Measurements from ENCODE around the gene IGSF6.
"Not testable (repeated sequence)": the region's sequence is repeated elsewhere in the genome, so short reads cannot be mapped to it uniquely, and the experiment has no call there.

Gene IGSF6

GRCh38 chr16:21652453-21652852, at the start of gene IGSF6:
IGSF6 (minus strand) TSS chr16:21652608; CDS start chr16:21652598, 10 bp downstream.
- H3K4me3 ChIP-seq (ENCODE audit: low read depth, low read length), result no peak within 1 kb of the TSS
- H3K4me1 ChIP-seq (ENCODE audit: control insufficient read depth, insufficient read depth, low read length), result no peaks in the 10 kb centered on the region
- no peaks in the 10 kb centered on the region for H3K9me3 ChIP-seq (ENCODE audit: control insufficient read depth, insufficient read depth, low read length)
- no peaks in the 10 kb centered on the region for H3K27me3 ChIP-seq (ENCODE audit: control insufficient read depth, insufficient read depth, low read length)
- H3K36me3 ChIP-seq (ENCODE audit: control insufficient read depth, insufficient read depth, low read length), result no peaks in the 10 kb centered on the region
- H3K9ac ChIP-seq (ENCODE audit: low read depth, low read length), result no peak within 1 kb of the TSS

- H3K9ac ChIP-seq (ENCODE audit: low read depth, low read length), result no peak overlapping the region
- H3K9me3 ChIP-seq (ENCODE audit: control insufficient read depth, insufficient read depth, low read length), result no peaks in the 10 kb centered on the region
- peaks cover 2% of the 10 kb centered on the region for H3K4me1 ChIP-seq (ENCODE audit: control insufficient read depth, insufficient read depth, low read length)
- no peaks in the 10 kb centered on the region for H3K36me3 ChIP-seq (ENCODE audit: control insufficient read depth, insufficient read depth, low read length)
- H3K4me3 ChIP-seq (ENCODE audit: low read depth, low read length), result no peak overlapping the region
- no peaks in the 10 kb centered on the region for H3K27me3 ChIP-seq (ENCODE audit: control insufficient read depth, insufficient read depth, low read length)
Measured at GRCh38 chr16:21701271-21701670, 48.9 kb upstream of the IGSF6 start.

GRCh38 chr16:21698169-21699032, 46.0 kb upstream of the IGSF6 start:
- no peaks in the 10 kb centered on the region for H3K27me3 ChIP-seq (ENCODE audit: control insufficient read depth, insufficient read depth, low read length)
- H3K9me3 ChIP-seq (ENCODE audit: control insufficient read depth, insufficient read depth, low read length), result no peaks in the 10 kb centered on the region
- H3K4me1 ChIP-seq (ENCODE audit: control insufficient read depth, insufficient read depth, low read length), result peaks cover 2% of the 10 kb centered on the region
- no peak overlapping the region for H3K4me3 ChIP-seq (ENCODE audit: low read depth, low read length)
- no peak overlapping the region for H3K9ac ChIP-seq (ENCODE audit: low read depth, low read length)
- H3K36me3 ChIP-seq (ENCODE audit: control insufficient read depth, insufficient read depth, low read length), result no peaks in the 10 kb centered on the region

GRCh38 chr16:21697032-21697431, 44.6 kb upstream of the IGSF6 start:
- Histone ChIP-seq H3K36me3 (ENCODE audit: control insufficient read depth, insufficient read depth, low read length) (no peaks in the 10 kb centered on the region), H3K9ac (ENCODE audit: low read depth, low read length) (no peak overlapping the region), H3K4me1 (ENCODE audit: control insufficient read depth, insufficient read depth, low read length) (peaks cover 2% of the 10 kb centered on the region), H3K27me3 (ENCODE audit: control insufficient read depth, insufficient read depth, low read length) (no peaks in the 10 kb centered on the region), H3K4me3 (ENCODE audit: low read depth, low read length) (no peak overlapping the region), H3K9me3 (ENCODE audit: control insufficient read depth, insufficient read depth, low read length) (no peaks in the 10 kb centered on the region)

GRCh38 chr16:21694609-21695008, 42.2 kb upstream of the IGSF6 start:
- Histone ChIP-seq H3K36me3 (ENCODE audit: control insufficient read depth, insufficient read depth, low read length) (no peaks in the 10 kb centered on the region), H3K27me3 (ENCODE audit: control insufficient read depth, insufficient read depth, low read length) (no peaks in the 10 kb centered on the region), H3K4me1 (ENCODE audit: control insufficient read depth, insufficient read depth, low read length) (no peaks in the 10 kb centered on the region), H3K4me3 (ENCODE audit: low read depth, low read length) (no peak overlapping the region), H3K9ac (ENCODE audit: low read depth, low read length) (no peak overlapping the region), H3K9me3 (ENCODE audit: control insufficient read depth, insufficient read depth, low read length) (no peaks in the 10 kb centered on the region)

- H3K4me3 ChIP-seq (ENCODE audit: low read depth, low read length); H3K9me3 ChIP-seq (ENCODE audit: control insufficient read depth, insufficient read depth, low read length); H3K36me3 ChIP-seq (ENCODE audit: control insufficient read depth, insufficient read depth, low read length); H3K9ac ChIP-seq (ENCODE audit: low read depth, low read length); H3K27me3 ChIP-seq (ENCODE audit: control insufficient read depth, insufficient read depth, low read length); H3K4me1 ChIP-seq (ENCODE audit: control insufficient read depth, insufficient read depth, low read length): not testable (repeated sequence)
Measured at GRCh38 chr16:21690967-21691366, 38.6 kb upstream of the IGSF6 start.

GRCh38 chr16:21689107-21689506, 36.7 kb upstream of the IGSF6 start:
- Histone ChIP-seq H3K36me3 (ENCODE audit: control insufficient read depth, insufficient read depth, low read length) (no peaks in the 10 kb centered on the region), H3K27me3 (ENCODE audit: control insufficient read depth, insufficient read depth, low read length) (peaks cover 2% of the 10 kb centered on the region), H3K4me3 (ENCODE audit: low read depth, low read length) (no peak overlapping the region), H3K9ac (ENCODE audit: low read depth, low read length) (no peak overlapping the region), H3K4me1 (ENCODE audit: control insufficient read depth, insufficient read depth, low read length) (no peaks in the 10 kb centered on the region), H3K9me3 (ENCODE audit: control insufficient read depth, insufficient read depth, low read length) (no peaks in the 10 kb centered on the region)

- H3K4me3 ChIP-seq (ENCODE audit: low read depth, low read length), result no peak overlapping the region
- H3K36me3 ChIP-seq (ENCODE audit: control insufficient read depth, insufficient read depth, low read length), result no peaks in the 10 kb centered on the region
- no peaks in the 10 kb centered on the region for H3K4me1 ChIP-seq (ENCODE audit: control insufficient read depth, insufficient read depth, low read length)
- no peaks in the 10 kb centered on the region for H3K9me3 ChIP-seq (ENCODE audit: control insufficient read depth, insufficient read depth, low read length)
- H3K27me3 ChIP-seq (ENCODE audit: control insufficient read depth, insufficient read depth, low read length), result peaks cover 2% of the 10 kb centered on the region
- no peak overlapping the region for H3K9ac ChIP-seq (ENCODE audit: low read depth, low read length)
Measured at GRCh38 chr16:21685034-21685455, 32.6 kb upstream of the IGSF6 start.

GRCh38 chr16:21684199-21684598, 31.8 kb upstream of the IGSF6 start:
- H3K36me3 ChIP-seq (ENCODE audit: control insufficient read depth, insufficient read depth, low read length), result no peaks in the 10 kb centered on the region
- H3K9me3 ChIP-seq (ENCODE audit: control insufficient read depth, insufficient read depth, low read length), result no peaks in the 10 kb centered on the region
- no peaks in the 10 kb centered on the region for H3K4me1 ChIP-seq (ENCODE audit: control insufficient read depth, insufficient read depth, low read length)
- no peak overlapping the region for H3K4me3 ChIP-seq (ENCODE audit: low read depth, low read length)
- H3K9ac ChIP-seq (ENCODE audit: low read depth, low read length), result no peak overlapping the region
- peaks cover 2% of the 10 kb centered on the region for H3K27me3 ChIP-seq (ENCODE audit: control insufficient read depth, insufficient read depth, low read length)

GRCh38 chr16:21683184-21683583, 30.8 kb upstream of the IGSF6 start:
- H3K27me3 ChIP-seq (ENCODE audit: control insufficient read depth, insufficient read depth, low read length), result no peaks in the 10 kb centered on the region
- H3K4me1 ChIP-seq (ENCODE audit: control insufficient read depth, insufficient read depth, low read length), result no peaks in the 10 kb centered on the region
- no peak overlapping the region for H3K9ac ChIP-seq (ENCODE audit: low read depth, low read length)
- no peaks in the 10 kb centered on the region for H3K36me3 ChIP-seq (ENCODE audit: control insufficient read depth, insufficient read depth, low read length)
- no peak overlapping the region for H3K4me3 ChIP-seq (ENCODE audit: low read depth, low read length)
- no peaks in the 10 kb centered on the region for H3K9me3 ChIP-seq (ENCODE audit: control insufficient read depth, insufficient read depth, low read length)

- not testable (repeated sequence) for H3K4me3 ChIP-seq (ENCODE audit: low read depth, low read length); H3K9ac ChIP-seq (ENCODE audit: low read depth, low read length); H3K9me3 ChIP-seq (ENCODE audit: control insufficient read depth, insufficient read depth, low read length); H3K27me3 ChIP-seq (ENCODE audit: control insufficient read depth, insufficient read depth, low read length); H3K4me1 ChIP-seq (ENCODE audit: control insufficient read depth, insufficient read depth, low read length); H3K36me3 ChIP-seq (ENCODE audit: control insufficient read depth, insufficient read depth, low read length)
Measured at GRCh38 chr16:21680714-21681113, 28.3 kb upstream of the IGSF6 start.

- H3K36me3 ChIP-seq (ENCODE audit: control insufficient read depth, insufficient read depth, low read length); H3K9ac ChIP-seq (ENCODE audit: low read depth, low read length); H3K9me3 ChIP-seq (ENCODE audit: control insufficient read depth, insufficient read depth, low read length); H3K4me3 ChIP-seq (ENCODE audit: low read depth, low read length); H3K27me3 ChIP-seq (ENCODE audit: control insufficient read depth, insufficient read depth, low read length); H3K4me1 ChIP-seq (ENCODE audit: control insufficient read depth, insufficient read depth, low read length): not testable (repeated sequence)
Measured at GRCh38 chr16:21674456-21674855, 22.0 kb upstream of the IGSF6 start.

Data from iPS-15b (cell line).